Measurements from ENCODE around the gene SLC26A2. TPM values are rescaled to one million over a fixed set of nuclear protein-coding genes. Genes with fewer than 3 reads are reported as not detected.

Gene SLC26A2
- total and polyA plus RNA-seq, 11 donors, result 1.5 to 22.1 (median 6.8) TPM

DNA sequence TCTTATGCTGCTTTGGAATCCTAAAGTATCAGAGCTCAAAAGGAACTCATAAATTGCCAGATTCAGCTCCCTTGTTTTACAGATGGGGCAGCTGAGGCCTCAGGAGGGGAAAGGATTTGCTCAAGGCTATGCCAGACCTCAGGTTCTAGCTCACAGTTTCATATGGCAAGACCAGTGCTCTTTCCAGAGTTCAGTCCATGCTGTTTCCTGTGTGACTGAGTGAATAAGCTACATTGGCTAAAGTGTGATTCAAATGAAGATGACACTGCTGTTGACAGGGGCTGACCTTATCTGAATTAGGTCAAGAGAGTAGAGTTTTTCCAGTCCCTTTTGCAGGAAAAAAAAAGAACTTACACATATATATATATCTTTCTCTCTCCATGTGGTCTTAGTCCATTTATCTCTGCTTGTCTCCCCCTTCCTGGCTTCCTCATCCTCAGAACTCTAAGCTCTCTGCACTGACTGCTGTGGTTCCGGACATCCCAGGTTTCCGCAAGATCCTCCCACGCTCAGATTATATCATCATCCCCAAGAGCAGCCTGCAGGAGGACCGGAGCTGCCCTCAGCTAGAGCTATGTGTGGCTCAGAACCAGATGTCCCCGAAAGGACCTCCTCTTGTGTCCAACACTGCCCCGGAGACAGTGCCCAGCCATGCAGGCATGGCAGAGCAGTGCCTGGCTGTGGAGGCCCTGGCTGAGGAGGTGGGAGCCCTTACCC, 49.3 kb downstream of the SLC26A2 start:
- H3K4me3 ChIP-seq, result no peak overlapping the region
- 36 to 66% (median 45%) methylated on average over 6 of the region's 6 CpGs for WGBS, 4 donors
- no peaks in the 10 kb centered on the region for H3K27me3 ChIP-seq
- peak overlapping the region in 5 of 12 donors; percentile 1 to 37 (median 33) for H3K27ac ChIP-seq
- intact Hi-C loops (cut with DNase I), result loop anchor here in 1 of 10 donors (10.0 kb wide), 1 partner anchor 425 kb away; no protein-coding TSS in a partner anchor
- H3K9me3 ChIP-seq, result no peaks in the 10 kb centered on the region
- H3K4me1 ChIP-seq, result peaks cover 0 to 21% (median 8%) of the 10 kb centered on the region in 12 donors
- H3K36me3 ChIP-seq, result peaks cover 0 to 100% (median 92%) of the 10 kb centered on the region in 9 donors
- DNase-seq (peak in 1 of 5 donors; percentile 32), ATAC-seq (peak; percentile 69 to 90 (median 78))
- TF ChIP-seq CTCF (IDR thresholded peaks at IDR 0.05) (no peak), POLR2A (IDR thresholded peaks at IDR 0.05) (no peak)

GRCh38 chr5:150013931-150014330, 53.4 kb downstream of the SLC26A2 start:
- no peaks in the 10 kb centered on the region for H3K27me3 ChIP-seq
- H3K4me3 ChIP-seq, result no peak overlapping the region
- H3K27ac ChIP-seq, result no peak overlapping the region
- whole genome bisulfite sequencing, 4 donors, result 92 to 95% (median 93%) methylated on average over 4 of the region's 4 CpGs
- TF ChIP-seq CTCF (IDR thresholded peaks at IDR 0.05) (no peak), POLR2A (IDR thresholded peaks at IDR 0.05) (no peak)
- ATAC-seq, result no peak
- no peak for DNase-seq
- H3K9me3 ChIP-seq, result peaks cover 0 to 16% (median 1%) of the 10 kb centered on the region in 12 donors
- peaks cover 4 to 100% (median 91%) of the 10 kb centered on the region in 9 donors for H3K36me3 ChIP-seq
- peaks cover 0 to 16% (median 8%) of the 10 kb centered on the region in 12 donors for H3K4me1 ChIP-seq
- intact Hi-C loops (cut with DNase I), result no loop called here

DNA sequence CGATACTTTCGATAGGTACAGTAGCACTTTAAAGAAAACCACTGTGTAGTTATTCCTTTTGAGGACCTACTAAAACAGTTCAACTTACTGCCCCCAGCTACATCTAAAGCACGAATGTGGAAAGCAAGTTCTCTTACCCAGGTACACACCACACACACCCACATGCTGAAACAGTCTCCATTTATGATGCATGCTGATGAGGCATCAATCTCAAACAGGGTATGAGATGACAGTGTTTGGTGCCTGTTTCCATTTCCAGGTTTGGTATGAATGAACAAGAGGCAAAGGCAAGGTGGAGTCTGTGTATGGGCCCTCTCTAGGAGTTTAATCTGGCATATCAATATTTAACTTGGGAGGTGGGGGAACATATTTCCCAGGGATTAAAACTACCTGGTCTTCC, 53.9 kb downstream of the SLC26A2 start:
- TF ChIP-seq POLR2A (IDR thresholded peaks at IDR 0.05) (no peak), CTCF (IDR thresholded peaks at IDR 0.05) (no peak)
- peaks cover 7 to 100% (median 95%) of the 10 kb centered on the region in 9 donors for H3K36me3 ChIP-seq
- DNase-seq, result no peak
- ATAC-seq, result no peak
- no peak overlapping the region for H3K27ac ChIP-seq
- intact Hi-C loops (cut with DNase I), result no loop called here
- H3K9me3 ChIP-seq, result peaks cover 0 to 16% (median 1%) of the 10 kb centered on the region in 12 donors
- H3K4me3 ChIP-seq, result no peak overlapping the region
- peaks cover 0 to 14% (median 7%) of the 10 kb centered on the region in 12 donors for H3K4me1 ChIP-seq
- 96 to 99% (median 98%) methylated on average over 3 of the region's 3 CpGs for WGBS, 4 donors
- no peaks in the 10 kb centered on the region for H3K27me3 ChIP-seq

GRCh38 chr5:150015415-150015814, 54.9 kb downstream of the SLC26A2 start:
- Histone ChIP-seq H3K4me1 (peaks cover 0 to 8% (median under 1%) of the 10 kb centered on the region in 12 donors), H3K9me3 (peaks cover 0 to 16% (median 1%) of the 10 kb centered on the region in 12 donors), H3K4me3 (no peak overlapping the region), H3K27me3 (no peaks in the 10 kb centered on the region), H3K27ac (no peak overlapping the region), H3K36me3 (peaks cover 7 to 100% (median 98%) of the 10 kb centered on the region in 9 donors)
- DNase-seq (no peak), ATAC-seq (no peak)
- TF ChIP-seq POLR2A (IDR thresholded peaks at IDR 0.05), result no peak
- no peak for TF ChIP-seq CTCF (IDR thresholded peaks at IDR 0.05)
- intact Hi-C loops (cut with DNase I), result no loop called here
- 97 to 98% (median 98%) methylated on average over 3 of the region's 3 CpGs for WGBS, 4 donors

Data from heart left ventricle (tissue), 16 donors.